ENCODE measurements around the gene PNPLA6. TPM values are rescaled to one million over a fixed set of nuclear protein-coding genes. Genes with fewer than 3 reads are reported as not detected.

PNPLA6 gene
- total RNA-seq, 6 experiments from 2014 or later, result 38.7 to 61.8 (median 46.5) TPM

DNA sequence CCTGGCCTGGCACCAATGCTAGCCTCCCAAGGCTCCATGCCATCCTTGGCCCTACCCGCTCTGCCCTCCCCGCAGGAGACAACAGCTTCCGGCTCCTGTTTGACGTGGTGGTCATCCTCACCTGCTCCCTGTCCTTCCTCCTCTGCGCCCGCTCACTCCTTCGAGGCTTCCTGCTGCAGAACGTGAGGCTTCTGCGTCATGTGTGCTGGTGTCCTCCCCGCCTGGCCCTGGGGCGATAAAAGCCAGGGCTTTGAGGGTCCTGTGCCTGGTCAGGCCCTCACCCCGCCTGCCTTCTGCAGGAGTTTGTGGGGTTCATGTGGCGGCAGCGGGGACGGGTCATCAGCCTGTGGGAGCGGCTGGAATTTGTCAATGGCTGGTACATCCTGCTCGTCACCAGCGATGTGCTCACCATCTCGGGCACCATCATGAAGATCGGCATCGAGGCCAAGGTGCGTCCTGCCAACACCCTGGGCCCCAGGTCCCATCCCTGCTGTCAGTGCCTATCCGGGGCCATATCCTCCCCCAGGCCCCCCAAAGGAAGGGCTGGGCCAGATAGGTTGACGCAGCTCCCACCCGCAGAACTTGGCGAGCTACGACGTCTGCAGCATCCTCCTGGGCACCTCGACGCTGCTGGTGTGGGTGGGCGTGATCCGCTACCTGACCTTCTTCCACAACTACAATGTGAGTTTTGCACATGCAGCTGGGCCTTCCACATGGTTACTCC lies 6.8 kb upstream of the PNPLA6 start:
- DNase-seq (peak in 1 of 3 donors; percentile 41), ATAC-seq (no peak)
- Histone ChIP-seq H3K9me3 (no peaks in the 10 kb centered on the region), H3K4me3 (no peak overlapping the region), H3K27me3 (no peaks in the 10 kb centered on the region), H3K4me1 (peaks cover 0 to 4% (median 0%) of the 10 kb centered on the region in 4 donors), H3K27ac (no peak overlapping the region), H3K36me3 (peaks cover 0 to 10% (median 0%) of the 10 kb centered on the region in 4 donors)
- 100% methylated on average over 2 of the region's 32 CpGs for WGBS (ENCODE audit: insufficient coverage, low coverage, low lambda C conversion rate, missing lambda C conversion rate)
- intact Hi-C loops (cut with DNase I), result no loop called here
- no peak for TF ChIP-seq CTCF (IDR thresholded peaks at IDR 0.05)
- no peak for TF ChIP-seq POLR2A (IDR thresholded peaks at IDR 0.05)

DNA sequence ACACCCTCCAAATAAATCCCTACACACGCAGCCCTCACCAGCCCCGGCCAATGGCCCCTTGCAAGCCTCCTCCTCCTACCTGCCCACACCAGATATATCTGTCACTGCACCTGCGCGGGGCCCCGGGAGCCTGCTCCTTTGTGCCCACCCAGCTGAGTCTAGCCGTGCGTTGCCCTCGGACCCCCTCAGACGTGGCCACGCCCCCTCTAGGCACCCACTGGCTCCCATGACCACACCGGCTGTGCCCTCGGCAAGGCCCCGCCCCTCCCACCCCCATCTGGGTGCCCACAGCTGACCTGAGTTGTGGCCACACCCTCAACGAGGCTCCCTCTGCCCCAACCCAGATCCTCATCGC lies 6.3 kb upstream of the PNPLA6 start:
- intact Hi-C loops (cut with DNase I), result no loop called here
- ATAC-seq, result no peak
- H3K4me1 ChIP-seq, result peaks cover 0 to 5% (median 0%) of the 10 kb centered on the region in 4 donors
- peaks cover 0 to 10% (median 0%) of the 10 kb centered on the region in 4 donors for H3K36me3 ChIP-seq
- H3K27me3 ChIP-seq, result no peaks in the 10 kb centered on the region
- WGBS (ENCODE audit: insufficient coverage, low coverage, low lambda C conversion rate, missing lambda C conversion rate), result 80% methylated on average over 2 of the region's 15 CpGs
- no peak for TF ChIP-seq POLR2A (IDR thresholded peaks at IDR 0.05)
- no peak for TF ChIP-seq CTCF (IDR thresholded peaks at IDR 0.05)
- H3K9me3 ChIP-seq, result no peaks in the 10 kb centered on the region
- no peak overlapping the region for H3K4me3 ChIP-seq
- peak in 1 of 3 donors; percentile 44 for DNase-seq
- H3K27ac ChIP-seq, result no peak overlapping the region

DNA sequence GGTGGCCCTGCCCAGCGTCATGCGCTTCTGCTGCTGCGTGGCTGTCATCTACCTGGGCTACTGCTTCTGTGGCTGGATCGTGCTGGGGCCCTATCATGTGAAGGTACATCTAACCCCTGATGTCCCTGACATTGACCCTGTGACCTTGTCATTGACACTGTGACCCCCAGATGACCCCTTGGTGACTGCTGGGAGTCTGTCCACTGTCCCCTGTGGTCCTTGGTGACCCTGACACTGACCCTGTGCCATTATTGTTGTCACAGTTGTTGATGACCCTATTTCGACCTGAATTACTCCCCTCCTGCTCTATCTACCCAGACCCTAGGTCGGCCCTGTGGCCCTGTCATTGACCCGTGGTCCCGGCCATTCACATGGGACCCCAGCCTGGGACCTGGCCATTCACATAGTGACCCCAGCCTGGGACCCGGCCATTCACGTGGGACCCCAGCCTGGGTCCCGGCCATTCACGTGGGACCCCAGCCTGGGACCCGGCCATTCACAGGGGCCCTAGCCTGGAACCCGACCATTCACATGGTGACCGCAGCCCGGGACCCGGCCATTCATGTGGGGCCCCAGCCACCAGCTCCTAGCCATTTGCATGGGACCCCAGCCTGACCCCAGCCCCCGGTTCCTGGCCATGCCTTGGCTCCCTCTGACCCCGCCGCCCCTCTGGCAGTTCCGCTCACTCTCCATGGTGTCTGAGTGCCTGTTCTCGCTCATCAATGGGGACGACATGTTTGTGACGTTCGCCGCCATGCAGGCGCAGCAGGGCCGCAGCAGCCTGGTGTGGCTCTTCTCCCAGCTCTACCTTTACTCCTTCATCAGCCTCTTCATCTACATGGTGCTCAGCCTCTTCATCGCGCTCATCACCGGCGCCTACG lies 5.7 kb upstream of the PNPLA6 start:
- WGBS (ENCODE audit: insufficient coverage, low coverage, low lambda C conversion rate, missing lambda C conversion rate), result 97% methylated on average over 13 of the region's 33 CpGs
- H3K36me3 ChIP-seq, result peaks cover 0 to 5% (median 0%) of the 10 kb centered on the region in 4 donors
- H3K27ac ChIP-seq, result no peak overlapping the region
- DNase-seq, result no peak
- H3K4me1 ChIP-seq, result peaks cover 0 to 5% (median 0%) of the 10 kb centered on the region in 4 donors
- TF ChIP-seq CTCF (IDR thresholded peaks at IDR 0.05) (no peak), POLR2A (IDR thresholded peaks at IDR 0.05) (no peak)
- no peak for ATAC-seq
- H3K9me3 ChIP-seq, result no peaks in the 10 kb centered on the region
- intact Hi-C loops (cut with DNase I), result loop anchor here in 1 of 2 donors (10.0 kb wide), 1 partner anchor 155 kb away; no protein-coding TSS in a partner anchor
- H3K4me3 ChIP-seq, result no peak overlapping the region
- no peaks in the 10 kb centered on the region for H3K27me3 ChIP-seq

- intact Hi-C loops (cut with DNase I), result loop anchor here in 1 of 2 donors (10.0 kb wide), 1 partner anchor 159 kb away; no protein-coding TSS in a partner anchor
- peak overlapping the region; percentile 80 to 92 (median 83) for H3K4me3 ChIP-seq
- ATAC-seq (peak in 2 of 4 donors; percentile 3), DNase-seq (peak in 2 of 3 donors; percentile 62 to 71)
- no peaks in the 10 kb centered on the region for H3K9me3 ChIP-seq
- peak overlapping the region; percentile 50 to 84 (median 66) for H3K27ac ChIP-seq
- WGBS (ENCODE audit: insufficient coverage, low coverage, low lambda C conversion rate, missing lambda C conversion rate), result 3% methylated on average over 7 of the region's 30 CpGs
- peaks cover 0 to 10% (median 0%) of the 10 kb centered on the region in 4 donors for H3K4me1 ChIP-seq
- H3K27me3 ChIP-seq, result no peaks in the 10 kb centered on the region
- no peak for TF ChIP-seq POLR2A (IDR thresholded peaks at IDR 0.05)
- TF ChIP-seq CTCF (IDR thresholded peaks at IDR 0.05), result no peak
- H3K36me3 ChIP-seq, result peaks cover 0 to 8% (median 3%) of the 10 kb centered on the region in 4 donors
Observed at GRCh38 chr19:7533281-7533885, 2.1 kb upstream of the PNPLA6 start.

All from right lobe of liver (tissue), 6 donors.